B cell (primary cell): Measurements from ENCODE around the gene NOL3. TPM values are rescaled to one million over a fixed set of nuclear protein-coding genes. Genes with fewer than 3 reads are reported as not detected.

ENCODE experiments used
- ATAC-seq: fragments of 200-7000 bp; cut with Tn5 transposase; one replicate; pipeline ENCODE4 v1.10.0; 2021; ENCODE audit warnings: low read depth, mild to moderate bottlenecking, moderate number of reproducible peaks, moderate library complexity
- CTCF ChIA-PET: fragments of 350-600 bp; sonication (Branson Sonifier 250); formaldehyde crosslinking; loops from one replicate; lab custom pipeline; 2021; ENCODE audit warnings: antibody characterized with exemption, inconsistent platforms; lab: Charles Lee
- POLR2A ChIA-PET: fragments of 350-600 bp; sonication (Branson Sonifier 250); formaldehyde crosslinking; loops from one replicate; lab custom pipeline; 2021; ENCODE audit warnings: antibody characterized with exemption; lab: Charles Lee
- DNase-seq: peaks from one replicate; pipeline ENCODE4 v3.0.0; 2013
- H2AFZ ChIP-seq: 2 replicates; pipeline ENCODE4 v1.6.1; 2012; ENCODE audit warnings: mild to moderate bottlenecking, low read depth, low read length; ENCODE audit not compliant: insufficient read depth, poor library complexity, severe bottlenecking
- H3K27ac ChIP-seq, 2 donors: 1 replicate in 1 of 2; 2 replicates in 1 of 2; pipeline ENCODE4 v1.5.1; 2012 to 2013; ENCODE audit warnings: low read length in 2 of 2, mild to moderate bottlenecking in 2 of 2, moderate library complexity in 1 of 2
- H3K27me3 ChIP-seq, 4 experiments: fragments of 200-600 bp in 1 of 4; sonication (generic) in 1 of 4; replicated peaks in 1 of 4; 1 replicate in 2 of 4; 2 replicates in 2 of 4; pipeline versions ENCODE4 v1.6.1 to v1.7.0; 2013 to 2016; ENCODE audit warnings: low read length in 3 of 4, mild to moderate bottlenecking in 2 of 4, mixed read lengths in 1 of 4, moderate library complexity in 1 of 4; ENCODE audit not compliant: insufficient read depth in 4 of 4, control insufficient read depth in 3 of 4; ENCODE audit errors: control extremely low read depth in 1 of 4
- H3K36me3 ChIP-seq, 2 experiments: replicated peaks in 1 of 2; 1 replicate in 1 of 2; 2 replicates in 1 of 2; pipeline versions ENCODE4 v1.6.1 to v1.7.1; 2013; ENCODE audit warnings: low read length in 1 of 2; ENCODE audit not compliant: insufficient read depth in 2 of 2, control insufficient read depth in 1 of 2; ENCODE audit errors: control extremely low read depth in 1 of 2, extremely low read depth in 1 of 2
- H3K4me1 ChIP-seq, 2 donors: fragments of 200-600 bp in 1 of 2; sonication (generic) in 1 of 2; 1 replicate in 1 of 2; 2 replicates in 1 of 2; pipeline versions ENCODE4 v1.5.1 to v1.6.1; 2013 to 2017; ENCODE audit warnings: low read length in 2 of 2; ENCODE audit not compliant: control insufficient read depth in 2 of 2, insufficient read depth in 2 of 2
- H3K4me2 ChIP-seq: replicated peaks from 2 replicates; pipeline ENCODE3; 2012; ENCODE audit warnings: mild to moderate bottlenecking, low read depth, low read length; ENCODE audit not compliant: poor library complexity, severe bottlenecking
- H3K4me3 ChIP-seq, 5 experiments: fragments of 200-600 bp in 1 of 5; sonication (generic) in 1 of 5; 1 replicate in 3 of 5; 2 replicates in 2 of 5; pipeline versions ENCODE4 v1.5.1 to v1.7.0; 2011 to 2016; ENCODE audit warnings: low read length in 4 of 5, mild to moderate bottlenecking in 4 of 5, low read depth in 2 of 5, control low read depth in 1 of 5, moderate library complexity in 1 of 5; ENCODE audit not compliant: insufficient read depth in 1 of 5; ENCODE audit errors: control extremely low read depth in 1 of 5, extremely low read depth in 1 of 5
- H3K79me2 ChIP-seq: fragments of 200-600 bp; sonication (generic); one replicate; pipeline ENCODE4 v1.6.0; 2016; ENCODE audit warnings: low read length; ENCODE audit not compliant: control insufficient read depth, insufficient read depth
- H3K9ac ChIP-seq: fragments of 200-600 bp; sonication (generic); 2 replicates; pipeline ENCODE4 v1.6.1; 2017; ENCODE audit warnings: mild to moderate bottlenecking, low read length, moderate library complexity
- H3K9me3 ChIP-seq, 3 donors: one replicate each; pipeline versions ENCODE4 v1.6.1 to v1.7.1; 2013; ENCODE audit warnings: low read length in 2 of 3; ENCODE audit not compliant: control insufficient read depth in 2 of 3, insufficient read depth in 1 of 3; ENCODE audit errors: control extremely low read depth in 1 of 3
- H4K20me1 ChIP-seq: 2 replicates; pipeline ENCODE4 v1.6.0; 2012; ENCODE audit warnings: mild to moderate bottlenecking, low read length; ENCODE audit not compliant: insufficient read depth, control insufficient read depth, poor library complexity, severe bottlenecking
- H3K27ac Mint-ChIP-seq: one replicate; pipeline ENCODE4 v1.8.0; 2021; ENCODE audit warnings: mixed read lengths
- H3K27me3 Mint-ChIP-seq: one replicate; pipeline ENCODE4 v1.8.0; 2021; ENCODE audit warnings: mixed read lengths
- H3K4me1 Mint-ChIP-seq: one replicate; pipeline ENCODE4 v1.8.0; 2021; ENCODE audit warnings: mixed read lengths
- H3K4me3 Mint-ChIP-seq: one replicate; pipeline ENCODE4 v1.8.0; 2021; ENCODE audit warnings: mixed read lengths
- H3K9me3 Mint-ChIP-seq: one replicate; pipeline ENCODE4 v1.8.0; 2022; ENCODE audit warnings: mixed read lengths; ENCODE audit not compliant: insufficient read depth
- CTCF ChIP-seq: fragments of 200-600 bp; IDR thresholded peaks from one replicate; pipeline ENCODE4 v1.8.0; 2022; ENCODE audit warnings: antibody characterized with exemption, mild to moderate bottlenecking
- EZH2 ChIP-seq: IDR thresholded peaks from 2 replicates; pipeline ENCODE4 v1.6.1; 2012; ENCODE audit warnings: borderline replicate concordance, low read depth, mild to moderate bottlenecking, moderate library complexity, low read length; ENCODE audit not compliant: insufficient read depth, poor library complexity, severe bottlenecking
- WGBS: methylation state at CpG from one replicate; pipeline ENCODE4 v1.1.5; 2013; ENCODE audit warnings: missing lambda C conversion rate; ENCODE audit not compliant: insufficient coverage; 5-methylcytosine and 5-hydroxymethylcytosine counted together
- intact Hi-C: fragments of 100-400 bp; cut with micrococcal nuclease; formaldehyde crosslinking; loops from one replicate; pipeline ENCODE4 v1.10.0; 2022
- polyA plus RNA-seq: library from polyadenylated mRNA; depleted of rRNA; stranded (reverse); fragments of >200 nt; gene quantifications from 2 replicates; pipeline ENCODE4 v1.2.3, GENCODE V29; 2012
- total RNA-seq, 2 donors: library from RNA; stranded (reverse); fragments of 120-200 nt in 1 of 2; gene quantifications; 1 replicate in 1 of 2; 2 replicates in 1 of 2; pipeline versions ENCODE4 v1.2.3 to v1.2.4, GENCODE V29; 2013 to 2022

Gene NOL3
- total and polyA plus RNA-seq, 2 donors (not counting 1 experiment from before 2014, with no cell fraction given): 0.60 to 0.96 TPM

GRCh38 chr16:67196881-67197280 lies 26.5 kb downstream of the NOL3 start:
- DNase-seq: no peak
- intact Hi-C loops: no loop called here
- Histone ChIP-seq H3K9me3 (peaks cover 0 to 5% (median 0%) of the 10 kb centered on the region in 3 donors), H3K27ac (no peak overlapping the region), H3K79me2 (peaks cover 37% of the 10 kb centered on the region), H3K36me3 (peaks cover 0 to 59% of the 10 kb centered on the region in 2 experiments), H3K4me1 (peaks cover 16 to 21% of the 10 kb centered on the region in 2 donors), H4K20me1 (peaks cover 54% of the 10 kb centered on the region), H3K9ac (no peak overlapping the region), H3K4me3 (no peak overlapping the region), H2AFZ (no peak overlapping the region), H3K4me2 (no peak overlapping the region), H3K27me3 (no peaks in the 10 kb centered on the region)
- WGBS: 100% methylated on average over 1 of the region's 1 CpG
- ATAC-seq: no peak
- CTCF ChIA-PET: interaction anchor here (0.6 to 1.2 kb wide), 2 partner anchors 244 to 1649 kb away, joined by 4 to 5 read pairs; no protein-coding TSS in a partner anchor
- H3K4me3 Mint-ChIP-seq: no peak overlapping the region
- H3K4me1 Mint-ChIP-seq: peaks cover 33% of the 10 kb centered on the region
- H3K9me3 Mint-ChIP-seq: no peaks in the 10 kb centered on the region
- no peak for TF ChIP-seq EZH2
- no peak for TF ChIP-seq CTCF
- no peaks in the 10 kb centered on the region for H3K27me3 Mint-ChIP-seq
- no peak overlapping the region for H3K27ac Mint-ChIP-seq
- POLR2A ChIA-PET: no interaction called here

- 90% methylated on average over 6 of the region's 6 CpGs for WGBS
- intact Hi-C loops: no loop called here
- H3K36me3 ChIP-seq: peaks cover 0 to 65% of the 10 kb centered on the region in 2 experiments
- H3K4me2 ChIP-seq: no peak overlapping the region
- H3K27me3 ChIP-seq: no peaks in the 10 kb centered on the region
- Mint-ChIP-seq H3K4me1 (peaks cover 29% of the 10 kb centered on the region), H3K9me3 (no peaks in the 10 kb centered on the region), H3K4me3 (no peak overlapping the region), H3K27me3 (no peaks in the 10 kb centered on the region), H3K27ac (no peak overlapping the region)
- CTCF ChIA-PET: interaction anchor here (0.7 to 1.2 kb wide), 7 partner anchors 10 to 245 kb away, joined by 3 to 4 read pairs (median 3); no protein-coding TSS in a partner anchor
- no peak overlapping the region for H3K4me3 ChIP-seq
- peaks cover 12 to 16% of the 10 kb centered on the region in 2 donors for H3K4me1 ChIP-seq
- POLR2A ChIA-PET: interaction anchor here (0.6 kb wide), 1 partner anchor 20 kb away, joined by 3 read pairs; no protein-coding TSS in a partner anchor
- peaks cover 47% of the 10 kb centered on the region for H4K20me1 ChIP-seq
- H3K27ac ChIP-seq: no peak overlapping the region
- H3K79me2 ChIP-seq: peaks cover 28% of the 10 kb centered on the region
- no peak overlapping the region for H2AFZ ChIP-seq
- H3K9ac ChIP-seq: no peak overlapping the region
- no peak for DNase-seq
- ATAC-seq: no peak
- TF ChIP-seq CTCF (no peak), EZH2 (no peak)
- no peaks in the 10 kb centered on the region for H3K9me3 ChIP-seq
These were observed 27.4 kb downstream of the NOL3 start for GRCh38 chr16:67197704-67198103.
